Uterus (tissue), 4 donors: ENCODE data around the gene TSPY10. TPM values are rescaled to one million over a fixed set of nuclear protein-coding genes. Genes with fewer than 3 reads are reported as not detected.
"Not testable (repeated sequence)": the region's sequence is repeated elsewhere in the genome, so short reads cannot be mapped to it uniquely, and the experiment has no call there.

Experiments
- DNase-seq, 2 donors: peaks; one replicate each; pipeline ENCODE4 v3.0.0-alpha.2; 2019 to 2020
- H3K27ac ChIP-seq, 2 donors: fragments of 200-600 bp; sonication (generic); 1 replicate in 1 of 2; 2 replicates in 1 of 2; pipeline ENCODE4 v1.5.1; 2016 to 2018
- H3K27me3 ChIP-seq, 2 donors: fragments of 200-600 bp; sonication (generic); one replicate each; pipeline ENCODE4 v1.5.1; 2018 to 2019; ENCODE audit warnings: control low read depth in 1 of 2
- H3K36me3 ChIP-seq, 2 donors: fragments of 200-600 bp; sonication (generic); one replicate each; pipeline ENCODE4 v1.5.1; 2019; ENCODE audit warnings: control low read depth in 1 of 2
- H3K4me1 ChIP-seq, 2 donors: fragments of 200-600 bp; sonication (generic); one replicate each; pipeline ENCODE4 v1.5.1; 2018 to 2019; ENCODE audit warnings: control low read depth in 1 of 2
- H3K4me3 ChIP-seq, 2 donors: fragments of 200-600 bp; sonication (generic); 1 replicate in 1 of 2; 2 replicates in 1 of 2; pipeline ENCODE4 v1.5.1; 2018 to 2019; ENCODE audit warnings: mild to moderate bottlenecking in 1 of 2
- H3K9me3 ChIP-seq, 2 donors: fragments of 200-600 bp; sonication (generic); one replicate each; pipeline ENCODE4 v1.5.1; 2019; ENCODE audit warnings: control low read depth in 1 of 2
- intact Hi-C: fragments of 100-400 bp; cut with DNase I; formaldehyde crosslinking; loops from one replicate; pipeline ENCODE4 v1.15.1; 2023; ENCODE audit warnings: low total_unique reads
- total RNA-seq, 4 donors: library from RNA; depleted of rRNA in 3 of 4; stranded (reverse); fragments of >200 nt in 3 of 4; gene quantifications; one replicate each; pipeline versions ENCODE4 v1.1.0 to v1.2.4, GENCODE V29; 2014 to 2023
- donor health status: DM: yes; HTN: yes; CAD: no.

Gene TSPY10, protein sequence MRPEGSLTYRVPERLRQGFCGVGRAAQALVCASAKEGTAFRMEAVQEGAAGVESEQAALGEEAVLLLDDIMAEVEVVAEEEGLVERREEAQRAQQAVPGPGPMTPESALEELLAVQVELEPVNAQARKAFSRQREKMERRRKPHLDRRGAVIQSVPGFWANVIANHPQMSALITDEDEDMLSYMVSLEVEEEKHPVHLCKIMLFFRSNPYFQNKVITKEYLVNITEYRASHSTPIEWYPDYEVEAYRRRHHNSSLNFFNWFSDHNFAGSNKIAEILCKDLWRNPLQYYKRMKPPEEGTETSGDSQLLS
- not detected for total RNA-seq

GRCh38 chrY:9527580-9527979 is at the start of gene TSPY10:
Gene TSPY10 (plus strand): TSS chrY:9527880. CDS start chrY:9527926, 46 bp downstream.
- H3K9me3 ChIP-seq, H3K27ac ChIP-seq, H3K36me3 ChIP-seq, DNase-seq, H3K4me3 ChIP-seq, H3K27me3 ChIP-seq, H3K4me1 ChIP-seq, intact Hi-C loops: not testable (repeated sequence)

DNA sequence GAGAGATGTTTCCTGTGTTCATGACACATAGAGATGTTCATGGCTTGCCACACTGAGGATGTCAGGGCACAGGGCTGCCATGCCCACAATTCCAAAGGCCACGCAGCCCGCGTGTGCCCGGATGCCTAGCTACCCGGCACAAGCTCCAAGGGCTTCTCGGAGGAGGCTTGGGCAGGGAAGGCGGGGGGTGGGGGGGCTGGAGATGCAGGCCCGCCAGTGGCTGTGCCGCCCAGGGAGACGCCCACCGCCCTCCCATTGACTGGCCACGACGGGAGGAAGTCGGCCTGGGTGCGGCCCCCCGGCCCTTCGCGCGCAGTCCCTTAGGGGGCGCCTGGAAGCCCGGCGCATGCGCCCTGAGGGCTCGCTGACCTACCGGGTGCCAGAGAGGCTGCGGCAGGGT is 40.7 kb upstream of the TSPY10 start, which contains the start of gene TSPY9:
TSPY9 (plus strand) TSS at position 301 of the 400 bp plus-strand sequence; CDS start at position 347, 46 bp downstream.
- H3K27ac ChIP-seq, H3K4me1 ChIP-seq, H3K27me3 ChIP-seq, H3K4me3 ChIP-seq, intact Hi-C loops, H3K9me3 ChIP-seq, DNase-seq, H3K36me3 ChIP-seq: not testable (repeated sequence)

- H3K27ac ChIP-seq, H3K4me1 ChIP-seq, H3K9me3 ChIP-seq, H3K27me3 ChIP-seq, intact Hi-C loops, DNase-seq, H3K36me3 ChIP-seq, H3K4me3 ChIP-seq: not testable (repeated sequence)
Measured at GRCh38 chrY:9504396-9504795, 23.3 kb upstream of the TSPY10 start.

GRCh38 chrY:9516287-9516686 is 11.4 kb upstream of the TSPY10 start:
- H3K36me3 ChIP-seq, H3K4me3 ChIP-seq, DNase-seq, H3K4me1 ChIP-seq, H3K27me3 ChIP-seq, H3K27ac ChIP-seq, intact Hi-C loops, H3K9me3 ChIP-seq: not testable (repeated sequence)

Other genes starting within 250 kb of the TSPY10 start
- not detected for gene TSPY4, start 190.4 kb upstream of the TSPY10 start, total RNA-seq
- not detected for gene TSPY8, start 170.1 kb upstream of the TSPY10 start, total RNA-seq
- not detected for gene TSPY3, start 129.5 kb upstream of the TSPY10 start, total RNA-seq
- not detected for gene TSPY1, start 60.9 kb upstream of the TSPY10 start, total RNA-seq
- not detected for gene TSPY9, start 40.6 kb upstream of the TSPY10 start, total RNA-seq